ENCODE measurements around the gene LAIR2.
A peak's percentile ranks its signal among the peaks of the same experiment; 100 is the strongest.

GRCh38 chr19:54462655-54463530, 39.7 kb upstream of the LAIR2 start:
- TF ChIP-seq, protein P1, sequence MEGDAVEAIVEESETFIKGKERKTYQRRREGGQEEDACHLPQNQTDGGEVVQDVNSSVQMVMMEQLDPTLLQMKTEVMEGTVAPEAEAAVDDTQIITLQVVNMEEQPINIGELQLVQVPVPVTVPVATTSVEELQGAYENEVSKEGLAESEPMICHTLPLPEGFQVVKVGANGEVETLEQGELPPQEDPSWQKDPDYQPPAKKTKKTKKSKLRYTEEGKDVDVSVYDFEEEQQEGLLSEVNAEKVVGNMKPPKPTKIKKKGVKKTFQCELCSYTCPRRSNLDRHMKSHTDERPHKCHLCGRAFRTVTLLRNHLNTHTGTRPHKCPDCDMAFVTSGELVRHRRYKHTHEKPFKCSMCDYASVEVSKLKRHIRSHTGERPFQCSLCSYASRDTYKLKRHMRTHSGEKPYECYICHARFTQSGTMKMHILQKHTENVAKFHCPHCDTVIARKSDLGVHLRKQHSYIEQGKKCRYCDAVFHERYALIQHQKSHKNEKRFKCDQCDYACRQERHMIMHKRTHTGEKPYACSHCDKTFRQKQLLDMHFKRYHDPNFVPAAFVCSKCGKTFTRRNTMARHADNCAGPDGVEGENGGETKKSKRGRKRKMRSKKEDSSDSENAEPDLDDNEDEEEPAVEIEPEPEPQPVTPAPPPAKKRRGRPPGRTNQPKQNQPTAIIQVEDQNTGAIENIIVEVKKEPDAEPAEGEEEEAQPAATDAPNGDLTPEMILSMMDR (IDR thresholded peaks at IDR 0.05): peak in 4 of 6 experiments; percentile 14 to 35 (median 30)
- no peak for TF ChIP-seq POLR2A (IDR thresholded peaks at IDR 0.05)
